ENCODE data around the gene OSBPL8.

DNA sequence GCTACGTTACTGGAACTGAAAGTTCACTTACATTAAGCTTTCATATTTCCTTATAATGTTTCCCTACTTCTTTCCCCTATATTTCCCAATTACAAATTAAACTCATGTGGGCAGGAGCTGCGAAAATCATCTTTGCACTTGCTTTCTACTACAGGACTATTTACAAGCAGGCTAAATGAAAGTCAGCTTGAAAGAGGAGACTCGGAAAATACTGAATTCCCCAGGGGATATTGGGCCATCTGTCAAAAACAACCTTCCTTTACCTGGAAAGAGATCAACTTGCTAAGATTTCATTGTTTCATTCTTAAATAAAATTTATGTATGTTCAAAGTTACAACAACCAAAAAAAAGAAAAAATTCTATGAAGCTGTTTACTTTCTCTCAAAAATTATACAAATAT lies 118.6 kb downstream of the OSBPL8 start:
- TF ChIP-seq, protein P1, sequence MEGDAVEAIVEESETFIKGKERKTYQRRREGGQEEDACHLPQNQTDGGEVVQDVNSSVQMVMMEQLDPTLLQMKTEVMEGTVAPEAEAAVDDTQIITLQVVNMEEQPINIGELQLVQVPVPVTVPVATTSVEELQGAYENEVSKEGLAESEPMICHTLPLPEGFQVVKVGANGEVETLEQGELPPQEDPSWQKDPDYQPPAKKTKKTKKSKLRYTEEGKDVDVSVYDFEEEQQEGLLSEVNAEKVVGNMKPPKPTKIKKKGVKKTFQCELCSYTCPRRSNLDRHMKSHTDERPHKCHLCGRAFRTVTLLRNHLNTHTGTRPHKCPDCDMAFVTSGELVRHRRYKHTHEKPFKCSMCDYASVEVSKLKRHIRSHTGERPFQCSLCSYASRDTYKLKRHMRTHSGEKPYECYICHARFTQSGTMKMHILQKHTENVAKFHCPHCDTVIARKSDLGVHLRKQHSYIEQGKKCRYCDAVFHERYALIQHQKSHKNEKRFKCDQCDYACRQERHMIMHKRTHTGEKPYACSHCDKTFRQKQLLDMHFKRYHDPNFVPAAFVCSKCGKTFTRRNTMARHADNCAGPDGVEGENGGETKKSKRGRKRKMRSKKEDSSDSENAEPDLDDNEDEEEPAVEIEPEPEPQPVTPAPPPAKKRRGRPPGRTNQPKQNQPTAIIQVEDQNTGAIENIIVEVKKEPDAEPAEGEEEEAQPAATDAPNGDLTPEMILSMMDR (IDR thresholded peaks at IDR 0.05), result no peak
- no peak for TF ChIP-seq POLR2A (IDR thresholded peaks at IDR 0.05)

Data from adrenal gland (tissue), 5 donors.